Measurements from ENCODE around the gene LAMA3.

Gene LAMA3

GRCh38 chr18:23689031-23689615, at the start of gene LAMA3:
TSS of gene LAMA3 (plus strand) at chr18:23689453. CDS start at chr18:23689684, 231 bp downstream.
- DNase-seq (ENCODE audit: low read depth, low spot score): no peak

- DNase-seq (ENCODE audit: low read depth, low spot score): no peak
Measured at GRCh38 chr18:23640052-23640451, 49.2 kb upstream of the LAMA3 start.

- no peak for DNase-seq (ENCODE audit: low read depth, low spot score)
Measured at GRCh38 chr18:23641143-23641720, 48.0 kb upstream of the LAMA3 start.

GRCh38 chr18:23641937-23642666, 47.2 kb upstream of the LAMA3 start:
- DNase-seq (ENCODE audit: low read depth, low spot score): no peak

GRCh38 chr18:23643815-23644490, 45.3 kb upstream of the LAMA3 start:
- DNase-seq (ENCODE audit: low read depth, low spot score): no peak

- DNase-seq (ENCODE audit: low read depth, low spot score): no peak
Measured at GRCh38 chr18:23645568-23646175, 43.6 kb upstream of the LAMA3 start.

- DNase-seq (ENCODE audit: low read depth, low spot score): no peak
Measured at GRCh38 chr18:23646282-23646681, 43.0 kb upstream of the LAMA3 start.

- DNase-seq (ENCODE audit: low read depth, low spot score): no peak
Measured at GRCh38 chr18:23648456-23648855, 40.8 kb upstream of the LAMA3 start.

- no peak for DNase-seq (ENCODE audit: low read depth, low spot score)
Measured at GRCh38 chr18:23648940-23649607, 40.2 kb upstream of the LAMA3 start.

GRCh38 chr18:23650968-23651927, 38.0 kb upstream of the LAMA3 start:
- DNase-seq (ENCODE audit: low read depth, low spot score): no peak

GRCh38 chr18:23652232-23652631, 37.0 kb upstream of the LAMA3 start:
- no peak for DNase-seq (ENCODE audit: low read depth, low spot score)

- no peak for DNase-seq (ENCODE audit: low read depth, low spot score)
Measured at GRCh38 chr18:23658285-23658684, 31.0 kb upstream of the LAMA3 start.

- DNase-seq (ENCODE audit: low read depth, low spot score): no peak
Measured at GRCh38 chr18:23661735-23662308, 27.4 kb upstream of the LAMA3 start.

GRCh38 chr18:23662309-23663263, 26.7 kb upstream of the LAMA3 start, which contains the start of gene ANKRD29:
TSS of gene ANKRD29 (minus strand) at chr18:23662911. CDS start at chr18:23662730, 181 bp downstream.
- DNase-seq (ENCODE audit: low read depth, low spot score): no peak

- DNase-seq (ENCODE audit: low read depth, low spot score): no peak
Measured at GRCh38 chr18:23664674-23665073, 24.6 kb upstream of the LAMA3 start.

- no peak for DNase-seq (ENCODE audit: low read depth, low spot score)
Measured at GRCh38 chr18:23667114-23667513, 22.1 kb upstream of the LAMA3 start.

GRCh38 chr18:23668731-23669130, 20.5 kb upstream of the LAMA3 start:
- no peak for DNase-seq (ENCODE audit: low read depth, low spot score)

- no peak for DNase-seq (ENCODE audit: low read depth, low spot score)
Measured at GRCh38 chr18:23669202-23669766, 20.0 kb upstream of the LAMA3 start.

All from activated CD4-positive, CD25-positive, alpha-beta regulatory T cell treated with anti-CD3 and anti-CD28 coated beads, Interleukin-2, amount 50 U/mL, for 16 hours (primary cell).